Panc1 (cell line): ENCODE results near the gene PARP9. TPM values are rescaled to one million over a fixed set of nuclear protein-coding genes. Genes with fewer than 3 reads are reported as not detected.
"Not testable (repeated sequence)": the region's sequence is repeated elsewhere in the genome, so short reads cannot be mapped to it uniquely, and the experiment has no call there.

Experiments
- ATAC-seq: fragments of 200-7000 bp; cut with Tn5 transposase; 2 replicates; pipeline ENCODE4 v1.9.1; 2020; ENCODE audit warnings: mild to moderate bottlenecking, moderate library complexity
- BruUV-seq: library from RNA; stranded (reverse); fragments of 400-500 nt; replicated peaks from 2 replicates; lab custom pipeline; 2021; lab: Mats Ljungman, UMichigan
- CTCF ChIA-PET: fragments of 300-600 bp; sonication (Branson Sonifier 250); formaldehyde crosslinking; loops from one replicate; lab custom pipeline; 2022; ENCODE audit warnings: antibody characterized with exemption; lab: Charles Lee
- POLR2A ChIA-PET: fragments of 300-600 bp; sonication (Branson Sonifier 250); formaldehyde crosslinking; loops from one replicate; lab custom pipeline; 2022; ENCODE audit warnings: antibody characterized with exemption; lab: Charles Lee
- DNase-seq: peaks from one replicate; pipeline ENCODE4 v3.0.0-alpha.2; 2010; ENCODE audit warnings: low read depth, low spot score
- H3K27ac ChIP-seq: 2 replicates; pipeline ENCODE4 v1.5.1; 2011; ENCODE audit warnings: mild to moderate bottlenecking, low read length, inconsistent platforms
- H3K27me3 ChIP-seq: fragments of 200-500 bp; sonication (Bioruptor generic); 2 replicates; pipeline ENCODE4 v1.6.0; 2014; ENCODE audit warnings: low read length, inconsistent platforms; ENCODE audit not compliant: control insufficient read depth, insufficient read depth
- H3K36me3 ChIP-seq: fragments of 200-500 bp; sonication (Bioruptor generic); 2 replicates; pipeline ENCODE4 v1.5.1; 2014; ENCODE audit warnings: inconsistent platforms, mild to moderate bottlenecking, low read length, moderate library complexity; ENCODE audit not compliant: control insufficient read depth, insufficient read depth
- H3K4me1 ChIP-seq: 2 replicates; pipeline ENCODE4 v1.5.1; 2011; ENCODE audit warnings: inconsistent platforms, mild to moderate bottlenecking, low read length, moderate library complexity; ENCODE audit not compliant: control insufficient read depth, insufficient read depth
- H3K4me3 ChIP-seq, 2 experiments: 2 replicates each; pipeline ENCODE4 v1.5.1; 2011 to 2012; ENCODE audit warnings: low read depth in 2 of 2, low read length in 2 of 2, mild to moderate bottlenecking in 2 of 2, inconsistent platforms in 1 of 2, moderate library complexity in 1 of 2
- H3K9me3 ChIP-seq: fragments of 200-500 bp; sonication (Bioruptor generic); 2 replicates; pipeline ENCODE4 v1.5.1; 2014; ENCODE audit warnings: low read depth, mild to moderate bottlenecking, inconsistent platforms, low read length, moderate library complexity; ENCODE audit not compliant: control insufficient read depth, insufficient read depth
- CTCF ChIP-seq: fragments of 450-650 bp; IDR thresholded peaks from 2 replicates; pipeline ENCODE4 v1.5.1; 2017; ENCODE audit warnings: mild to moderate bottlenecking
- POLR2AphosphoS5 ChIP-seq: IDR thresholded peaks from 2 replicates; pipeline ENCODE4 v1.6.1; 2012; ENCODE audit warnings: mild to moderate bottlenecking, low read depth, low read length, moderate library complexity
- REST ChIP-seq, 2 experiments: IDR thresholded peaks; 2 replicates each; pipeline ENCODE4 v1.6.1; 2011 to 2012; ENCODE audit warnings: low read depth in 2 of 2, control low read depth in 1 of 2, low read length in 1 of 2, mild to moderate bottlenecking in 1 of 2, moderate library complexity in 1 of 2; ENCODE audit not compliant: insufficient read depth in 1 of 2
- SIN3A ChIP-seq: IDR thresholded peaks from 2 replicates; pipeline ENCODE4 v1.6.1; 2012; ENCODE audit warnings: low read depth, mild to moderate bottlenecking, low read length, moderate library complexity, borderline replicate concordance; ENCODE audit not compliant: insufficient read depth
- TCF7L2 ChIP-seq: IDR thresholded peaks from 2 replicates; pipeline ENCODE4 v1.6.1; 2011; ENCODE audit warnings: mild to moderate bottlenecking, low read depth, low read length, inconsistent platforms
- in situ Hi-C: cut with HindIII; loops from 2 replicates; pipeline ENCODE4 v1.10.0; 2016; ENCODE audit warnings: low sequenced_read_pairs, low pct_unique_long_range_greater_than_20kb
- intact Hi-C: fragments of 100-400 bp; cut with micrococcal nuclease; formaldehyde crosslinking; loops from one replicate; pipeline ENCODE4 v1.10.0; 2022; ENCODE audit not compliant: unreplicated experiment
- total RNA-seq: library from RNA; stranded (reverse); gene quantifications from one replicate; pipeline ENCODE4 v1.2.1, GENCODE V29; 2021; ENCODE audit not compliant: unreplicated experiment

PARP9 gene
- total RNA-seq, 1 experiment from 2014 or later = 14.5 TPM

GRCh38 chr3:122568755-122569154, 4.7 kb upstream of the PARP9 start:
- ChIA-PET POLR2A (no interaction called here), CTCF (no interaction called here)
- H3K27ac ChIP-seq = no peak overlapping the region
- no peaks in the 10 kb centered on the region for H3K27me3 ChIP-seq
- H3K4me1 ChIP-seq = 0 out of 2 replicates have a peak, but pooled peaks cover 3% of the 10 kb centered on the region
- DNase-seq (no peak), ATAC-seq (no peak)
- intact Hi-C loops = no loop called here
- in situ Hi-C loops = no loop called here
- H3K4me3 ChIP-seq = no peak overlapping the region
- H3K36me3 ChIP-seq = no peaks in the 10 kb centered on the region
- H3K9me3 ChIP-seq = no peaks in the 10 kb centered on the region
- no TSS peak for BruUV-seq
- TF ChIP-seq POLR2AphosphoS5 = no peak
- no peak for TF ChIP-seq REST (IDR thresholded peaks at IDR 0.05; ENCODE audit: insufficient read depth in 1 of 2, low read depth in 2 of 2, low read length in 1 of 2)
- TF ChIP-seq TCF7L2 = no peak
- no peak for TF ChIP-seq SIN3A
- no peak for TF ChIP-seq CTCF

GRCh38 chr3:122568131-122568530, 4.0 kb upstream of the PARP9 start:
- H3K27ac ChIP-seq, ATAC-seq, H3K4me1 ChIP-seq, BruUV-seq, intact Hi-C loops, H3K9me3 ChIP-seq, in situ Hi-C loops, POLR2A ChIA-PET, H3K36me3 ChIP-seq, DNase-seq, H3K4me3 ChIP-seq, H3K27me3 ChIP-seq: not testable (repeated sequence)
- CTCF ChIA-PET = interaction anchor here (0.5 kb wide), 1 partner anchor 11 kb away, joined by 3 read pairs; no protein-coding TSS in a partner anchor

- no peaks in the 10 kb centered on the region for H3K9me3 ChIP-seq
- peak overlapping the region; percentile 68 to 77 for H3K4me3 ChIP-seq
- no peak for DNase-seq
- in situ Hi-C loops = no loop called here
- intact Hi-C loops = no loop called here
- H3K27me3 ChIP-seq = no peaks in the 10 kb centered on the region
- ATAC-seq = peak; percentile 33; the same call in 1 of the 2 replicates
- H3K4me1 ChIP-seq = peaks cover 3% of the 10 kb centered on the region; the same call in 1 of the 2 replicates
- POLR2A ChIA-PET = no interaction called here
- no peaks in the 10 kb centered on the region for H3K36me3 ChIP-seq
- peak overlapping the region; percentile 77 for H3K27ac ChIP-seq
- no TSS peak for BruUV-seq
- CTCF ChIA-PET = no interaction called here
- TF ChIP-seq TCF7L2 (no peak), SIN3A (no peak), POLR2AphosphoS5 (no peak), REST (IDR thresholded peaks at IDR 0.05; ENCODE audit: insufficient read depth in 1 of 2, low read depth in 2 of 2, low read length in 1 of 2) (no peak), CTCF (no peak)
Observed at GRCh38 chr3:122563717-122564025, 429 bp downstream of the PARP9 start.
